ENCODE data around the gene PRCD. TPM values are rescaled to one million over a fixed set of nuclear protein-coding genes. Genes with fewer than 3 reads are reported as not detected.

Gene PRCD, protein sequence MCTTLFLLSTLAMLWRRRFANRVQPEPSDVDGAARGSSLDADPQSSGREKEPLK
- total RNA-seq (2014; rRNA removed), result 0.06 and 0.86 TPM in 2 replicates
- 0.19 TPM for polyA plus RNA-seq (2012)

DNA sequence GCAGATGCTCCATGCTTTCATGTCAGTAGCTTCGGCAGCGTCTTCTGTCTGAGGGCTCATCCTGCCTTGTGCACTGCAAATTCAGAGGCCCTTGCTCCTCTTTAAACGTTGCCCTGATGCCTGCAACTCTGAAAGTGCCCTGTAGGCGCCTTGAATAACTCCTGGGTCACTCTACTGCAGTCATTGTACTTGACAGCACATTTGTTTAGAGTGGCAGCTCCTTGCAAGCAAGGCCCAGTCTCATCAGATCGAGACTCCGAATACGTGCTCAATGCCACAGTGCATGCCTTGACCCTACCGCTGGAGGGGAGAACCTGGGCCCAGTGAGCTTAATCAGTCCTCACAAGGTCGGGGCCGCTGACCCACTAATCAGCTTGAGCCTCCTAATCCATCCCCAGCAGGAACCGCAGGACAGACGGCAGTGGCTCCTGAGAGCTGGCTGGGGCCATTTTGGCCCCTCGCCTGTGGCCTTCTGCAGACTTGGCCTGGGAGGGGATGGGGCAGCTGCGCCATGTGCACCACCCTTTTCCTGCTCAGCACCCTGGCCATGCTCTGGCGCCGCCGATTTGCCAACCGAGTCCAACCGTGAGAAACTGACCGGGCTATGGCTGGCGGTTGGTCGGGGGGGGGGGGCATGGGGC lies at the start of gene PRCD:
PRCD (plus strand) TSS at position 414 of the 641 bp plus-strand sequence; CDS start at position 512, 98 bp downstream.
- no peak for DNase-seq (ENCODE audit: low read depth)

DNA sequence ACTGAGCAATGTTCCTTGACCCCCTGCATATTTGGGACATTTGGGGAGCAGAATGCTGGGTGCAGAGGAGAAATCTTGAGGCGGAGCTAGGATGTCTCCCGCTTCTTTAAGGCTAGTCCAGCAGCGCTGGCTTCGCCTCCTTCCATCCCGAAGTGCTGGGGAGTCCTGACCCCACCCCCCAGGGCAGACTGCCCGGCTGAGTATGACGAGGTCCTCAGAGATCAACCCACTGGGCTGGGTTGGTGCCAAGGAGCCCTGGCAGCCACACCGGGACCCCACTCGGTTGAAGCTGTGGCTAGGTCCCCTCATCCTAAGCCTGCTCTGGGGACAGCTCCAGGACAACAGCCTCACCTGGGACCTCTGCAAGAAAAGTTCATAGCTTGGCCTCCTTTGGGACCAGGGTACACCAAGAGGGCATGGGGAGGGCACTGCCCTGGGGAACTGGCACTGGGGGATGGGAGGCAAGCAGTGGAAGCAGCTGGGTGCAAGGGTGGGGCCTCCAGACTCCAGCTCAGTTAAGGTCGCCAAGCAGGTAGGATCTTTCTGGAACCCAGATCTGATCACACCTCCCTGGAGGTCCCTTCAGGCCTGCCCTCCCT lies 49.6 kb upstream of the PRCD start:
- DNase-seq (ENCODE audit: low read depth), result no peak

DNA sequence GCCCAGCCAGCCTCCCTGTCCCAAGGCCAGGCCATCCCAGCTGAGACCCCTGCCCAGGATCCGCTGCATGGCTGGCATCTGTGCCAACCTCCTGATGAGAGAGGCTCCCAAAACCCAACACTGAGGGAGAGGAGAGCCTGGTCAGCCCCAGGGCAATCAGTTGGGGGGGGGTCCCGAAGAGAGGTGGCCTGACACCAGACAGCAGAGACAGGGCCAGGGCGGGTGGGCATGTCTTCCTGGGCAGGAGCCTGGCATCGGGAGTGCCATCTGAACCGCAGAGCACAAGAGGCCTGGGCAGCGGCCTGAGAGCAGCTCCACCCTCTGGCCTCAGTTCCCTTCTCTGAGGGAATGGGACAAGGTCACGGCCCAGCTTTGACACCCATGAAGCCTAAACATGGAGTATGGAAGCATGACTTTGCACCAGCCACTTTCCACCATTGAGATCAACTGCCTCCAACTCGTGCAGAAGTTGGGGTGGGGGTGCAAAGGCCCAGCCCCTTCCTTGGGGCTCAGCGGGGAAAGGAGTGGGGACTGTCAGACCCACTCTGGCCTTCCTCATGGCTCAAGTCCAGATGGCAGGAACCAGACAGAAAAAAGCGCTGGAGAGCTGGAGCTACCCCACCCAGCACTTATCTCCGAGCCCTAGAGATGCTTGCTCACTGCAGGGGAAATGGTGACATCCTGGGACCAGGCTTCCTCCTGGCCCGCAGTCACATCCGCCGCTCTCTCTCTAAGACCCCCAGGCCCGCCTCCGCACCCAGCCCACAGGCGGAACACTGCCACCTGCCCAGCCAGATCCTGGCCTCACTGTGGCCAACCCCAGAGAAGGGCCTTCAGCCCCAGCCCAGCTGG lies 48.3 kb upstream of the PRCD start:
- no peak for DNase-seq (ENCODE audit: low read depth)

DNA sequence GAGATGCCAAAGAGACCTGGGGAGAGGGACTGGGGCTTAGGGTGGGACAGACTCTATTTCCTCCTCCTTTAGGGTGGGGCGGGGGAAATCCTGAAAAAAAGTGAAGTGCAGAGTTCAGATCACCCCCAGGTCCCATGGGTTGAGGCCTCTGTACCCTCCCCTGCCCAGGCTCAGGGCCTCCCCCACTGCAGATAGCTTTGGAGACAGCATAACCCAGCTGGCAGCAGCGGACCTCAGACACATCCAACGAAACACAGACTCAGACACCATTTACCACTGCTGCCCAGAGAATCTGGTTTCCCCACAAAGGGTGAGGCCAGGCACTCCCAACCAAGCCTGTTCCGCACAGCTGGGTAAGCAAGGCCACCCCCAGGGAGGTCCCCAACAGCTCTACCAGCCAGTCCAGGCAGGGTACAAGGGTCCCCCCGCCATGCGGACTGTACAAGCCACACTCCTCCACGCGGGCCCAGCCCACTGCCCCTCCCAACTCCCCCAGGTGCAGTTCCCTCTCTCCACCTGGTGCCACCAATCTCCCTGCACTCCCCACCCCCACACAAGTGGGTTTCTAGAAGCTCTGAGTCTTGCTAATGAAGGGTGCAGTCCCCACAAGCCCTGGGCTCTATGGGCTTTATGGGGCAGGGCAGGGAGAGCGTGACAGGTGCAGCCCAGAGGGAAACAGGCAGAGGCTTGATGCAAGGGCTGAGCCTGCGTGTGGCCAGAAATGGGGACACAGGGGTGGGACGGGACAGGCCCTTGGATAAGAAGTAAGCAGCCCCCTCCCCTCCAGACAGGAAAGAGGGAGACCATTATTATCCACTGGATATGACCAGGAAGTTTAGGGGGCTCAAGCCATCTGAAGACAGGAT lies 47.5 kb upstream of the PRCD start:
- DNase-seq (ENCODE audit: low read depth), result peak; percentile 37

DNA sequence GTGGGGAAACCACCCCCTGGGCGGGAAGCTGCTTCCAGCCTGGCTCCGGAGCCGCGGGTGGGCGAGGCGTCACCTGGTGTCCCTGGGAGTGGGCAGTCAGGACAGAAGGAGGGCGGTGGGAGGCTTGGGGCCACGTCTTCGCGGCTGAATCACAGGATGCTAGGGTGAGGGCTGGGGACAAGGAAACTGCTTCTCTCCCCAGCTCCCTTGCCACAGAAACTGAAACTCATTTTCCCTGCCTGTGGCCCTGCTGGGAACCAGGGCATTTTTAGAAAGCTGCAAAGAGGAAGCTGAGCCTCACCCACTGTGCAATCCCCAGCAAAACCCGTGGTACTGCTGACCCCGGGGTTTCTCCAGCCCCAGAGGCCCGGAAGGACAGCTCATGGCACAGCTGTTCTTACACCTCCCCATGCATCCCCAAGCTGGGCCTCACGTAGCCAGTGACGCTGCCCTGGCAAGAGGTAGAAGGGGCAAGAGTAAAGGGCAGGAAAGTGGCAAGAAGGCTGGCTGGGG lies 46.8 kb upstream of the PRCD start:
- DNase-seq (ENCODE audit: low read depth), result peak; percentile 91

DNA sequence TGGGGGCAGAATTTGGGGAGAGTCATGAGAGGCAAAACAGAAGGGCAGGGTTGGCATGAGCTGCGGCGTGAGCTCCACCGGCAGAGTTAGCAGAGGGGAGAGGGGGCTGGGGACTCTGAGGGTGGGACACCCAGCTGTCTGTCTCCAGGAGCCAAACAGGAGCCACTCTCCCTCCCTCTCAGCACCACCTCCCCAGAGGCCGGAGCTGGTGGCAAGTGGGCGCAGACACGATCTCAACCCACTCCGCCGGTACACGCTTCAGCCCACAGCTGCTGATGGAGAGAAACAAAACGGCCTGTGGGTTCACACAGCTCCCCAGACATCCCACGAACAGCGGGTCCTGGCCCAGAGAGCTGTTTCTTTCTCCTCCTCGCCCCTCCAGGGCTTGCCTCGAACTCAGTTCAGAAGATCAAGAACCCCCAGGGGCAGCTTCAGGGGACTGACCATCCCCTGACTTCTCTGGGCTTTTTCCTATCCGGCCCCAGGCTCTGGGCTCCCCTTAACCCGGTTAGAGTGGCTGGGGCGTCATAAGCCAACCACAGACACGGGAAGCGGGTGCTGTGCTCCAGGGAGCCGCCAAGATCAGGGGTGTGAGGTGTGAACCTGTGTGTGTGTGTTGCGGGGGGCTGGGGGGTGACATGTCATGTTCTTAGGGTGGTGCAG lies 46.2 kb upstream of the PRCD start:
- peak; percentile 37 for DNase-seq (ENCODE audit: low read depth)

DNA sequence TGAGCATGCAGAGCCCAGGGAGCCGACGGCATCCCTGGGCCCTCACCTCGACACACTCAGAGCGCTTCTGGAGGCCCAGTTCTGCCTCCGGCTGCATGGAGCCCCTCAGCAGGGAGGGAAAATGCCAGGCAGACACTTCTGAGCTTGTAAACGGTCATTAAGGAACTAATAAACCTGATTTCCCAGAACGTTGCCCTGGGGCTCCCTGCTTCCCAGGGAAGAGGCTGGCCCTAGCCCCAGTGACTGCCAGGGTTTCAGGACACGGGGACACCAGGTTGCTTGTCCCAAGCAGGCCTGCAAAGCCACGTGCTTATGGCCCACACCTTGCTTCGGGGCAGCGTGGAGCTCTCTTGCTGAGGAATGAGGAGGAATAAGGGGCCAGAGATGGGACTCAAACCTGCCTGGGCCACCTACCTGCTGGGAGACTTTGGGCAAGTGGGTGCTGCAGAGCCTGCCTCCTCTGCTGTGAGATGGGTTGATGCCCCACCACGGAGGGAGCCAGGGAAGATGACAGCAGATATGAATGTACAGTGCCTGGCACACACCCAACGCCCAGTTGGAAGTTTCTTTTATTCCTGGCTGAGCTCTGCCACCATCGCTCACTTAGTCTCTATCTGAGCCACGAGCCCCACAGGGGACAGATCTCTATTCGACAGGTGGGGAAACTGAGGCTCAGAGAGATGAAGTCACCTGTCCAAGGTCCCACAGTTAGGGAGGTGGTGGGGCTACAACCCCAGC lies 44.0 kb upstream of the PRCD start:
- no peak for DNase-seq (ENCODE audit: low read depth)

DNA sequence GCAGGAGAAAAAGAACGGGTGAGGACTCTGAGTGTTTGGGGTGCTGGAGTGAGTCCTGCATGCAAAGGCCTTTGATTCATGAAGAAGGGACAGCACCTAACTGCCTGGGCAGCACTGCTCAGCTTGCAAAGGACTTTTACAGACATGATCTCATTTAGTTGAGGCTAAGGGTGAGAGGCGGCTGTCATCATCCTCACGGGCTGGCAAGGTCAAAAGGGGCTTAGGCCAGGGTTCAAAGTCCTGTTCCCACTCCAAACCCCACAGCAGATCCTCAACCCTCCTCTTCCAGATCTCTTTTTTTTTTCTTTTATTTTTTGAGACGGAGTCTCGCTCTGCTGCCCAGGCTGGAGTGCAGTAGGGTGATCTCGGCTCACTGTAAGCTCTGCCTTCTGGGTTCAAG lies 43.4 kb upstream of the PRCD start:
- no peak for DNase-seq (ENCODE audit: low read depth)

DNA sequence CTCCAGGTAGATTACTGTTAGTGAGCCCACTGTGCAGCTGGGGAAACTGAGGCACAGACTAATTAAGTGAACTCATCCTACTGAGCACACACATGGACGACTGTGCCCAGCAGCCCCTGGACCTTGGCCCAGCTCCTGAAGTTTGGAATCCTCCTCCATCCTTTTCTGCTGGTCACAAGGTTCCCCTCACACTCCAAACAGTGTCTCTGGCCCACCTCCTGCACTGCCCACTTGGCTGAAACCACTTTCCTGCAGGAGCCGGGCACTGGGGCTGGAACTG lies 42.2 kb upstream of the PRCD start:
- DNase-seq (ENCODE audit: low read depth), result no peak

DNA sequence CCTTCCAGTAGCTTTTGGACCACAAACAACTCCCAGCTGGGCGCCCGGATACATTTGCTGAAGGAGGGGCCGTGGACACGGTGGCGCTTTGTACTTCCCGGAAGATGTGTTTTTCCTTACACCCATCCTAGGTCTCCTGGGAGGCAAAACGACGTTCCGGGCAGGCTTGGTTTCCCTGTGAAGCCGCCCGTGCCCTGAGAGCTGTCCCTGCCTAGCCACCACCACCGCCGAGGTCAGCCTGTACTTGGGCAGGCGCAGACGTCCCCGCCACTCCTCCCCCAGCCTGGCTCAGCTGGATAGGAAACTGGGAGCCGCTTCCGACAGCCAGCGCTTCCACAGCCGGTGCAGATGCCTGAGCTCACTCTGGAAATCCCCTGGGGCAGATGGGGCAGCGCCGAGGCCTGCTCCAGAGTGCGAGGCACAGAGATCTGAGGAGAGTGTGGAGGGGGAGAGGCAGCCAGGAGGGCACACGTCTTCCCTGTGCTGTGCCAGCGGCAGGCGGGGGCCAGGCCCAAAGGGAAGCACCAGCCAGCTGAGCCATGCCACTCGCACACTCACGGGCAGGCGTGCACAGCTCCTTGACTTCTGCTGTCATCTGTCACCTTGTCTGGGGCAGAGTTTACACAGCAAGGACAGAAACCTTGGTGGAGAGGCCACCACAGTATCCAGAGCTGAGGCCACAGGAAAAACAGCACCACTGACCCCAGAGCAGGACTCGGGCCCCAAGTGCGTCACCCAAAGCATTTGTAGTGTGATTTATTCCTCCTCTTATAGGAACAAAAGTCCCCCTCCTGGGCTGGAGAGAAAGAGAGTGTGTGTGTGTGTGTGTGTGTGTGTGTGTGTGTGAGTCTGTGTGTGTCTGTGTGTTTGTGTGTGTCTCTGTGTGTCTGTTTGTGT lies 41.6 kb upstream of the PRCD start:
- peak; percentile 85 for DNase-seq (ENCODE audit: low read depth)

DNA sequence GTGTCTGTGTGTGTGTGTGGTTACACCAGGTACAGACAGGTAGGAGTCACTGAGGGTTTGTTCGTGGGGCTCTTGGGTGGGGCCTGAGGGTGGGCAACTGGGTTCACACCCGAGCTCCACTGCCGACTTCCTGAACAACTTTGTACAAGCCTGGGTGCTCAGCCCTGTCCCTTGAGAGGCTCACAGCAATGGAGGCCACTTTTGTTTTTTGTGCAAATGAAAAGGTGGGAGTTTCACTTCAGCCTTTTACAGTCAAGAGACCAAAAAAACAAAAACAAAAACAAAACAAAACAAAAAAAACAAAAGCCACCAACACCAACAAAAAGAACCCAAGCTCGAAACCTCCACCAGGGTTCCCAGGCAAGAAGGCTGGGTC lies 41.0 kb upstream of the PRCD start:
- DNase-seq (ENCODE audit: low read depth), result no peak

DNA sequence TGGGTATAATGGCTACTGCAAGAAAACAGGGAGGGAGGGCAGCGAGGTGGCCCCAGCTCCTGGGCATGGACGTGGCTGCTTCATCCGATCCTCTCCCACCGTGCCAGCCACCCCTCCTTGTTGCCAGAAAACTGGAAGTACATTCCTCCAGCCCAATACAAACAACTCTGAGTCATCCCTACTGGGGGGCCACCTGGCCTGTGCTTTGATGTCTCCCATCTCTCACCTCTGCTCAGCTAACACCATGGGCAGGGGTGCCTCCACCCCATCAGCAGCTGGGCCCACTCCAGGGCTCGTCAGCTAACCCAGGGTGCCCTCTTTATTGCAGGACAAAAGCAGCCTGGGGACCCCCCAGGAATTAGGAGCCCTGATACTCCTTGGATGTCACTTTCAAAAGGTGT lies 40.6 kb upstream of the PRCD start:
- DNase-seq (ENCODE audit: low read depth), result no peak

DNA sequence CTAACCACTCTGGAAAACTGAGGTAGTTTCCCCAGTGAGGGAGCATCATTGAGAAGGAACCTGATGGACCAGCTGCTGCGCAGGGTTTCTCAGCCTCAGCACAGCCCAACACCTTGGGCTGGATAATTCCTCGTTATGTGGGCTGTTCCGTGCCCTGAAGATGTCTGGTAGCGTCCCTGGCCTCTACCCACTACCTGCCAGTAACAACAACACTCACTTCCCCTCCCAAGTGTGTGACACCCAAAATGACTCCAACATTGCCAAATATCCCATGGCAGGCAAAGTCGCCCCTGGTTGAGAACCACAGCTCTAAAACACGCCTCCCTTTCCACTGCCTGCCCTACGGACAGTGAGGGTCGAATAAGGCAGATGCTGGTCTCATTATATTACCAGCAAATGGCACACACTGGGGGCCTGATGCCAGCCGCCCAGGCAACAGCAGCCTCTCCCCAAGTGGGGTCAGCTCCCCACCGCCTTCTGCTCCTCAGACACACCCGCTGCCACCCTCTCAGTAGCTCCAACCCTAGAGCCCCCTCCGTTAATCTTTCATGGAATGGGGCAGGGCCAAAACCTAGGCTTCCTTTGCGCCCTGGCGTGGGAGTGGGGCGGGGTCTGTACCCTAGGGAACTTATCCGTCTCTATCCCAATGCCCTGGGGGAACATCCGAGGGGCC lies 39.6 kb upstream of the PRCD start:
- DNase-seq (ENCODE audit: low read depth), result no peak

DNA sequence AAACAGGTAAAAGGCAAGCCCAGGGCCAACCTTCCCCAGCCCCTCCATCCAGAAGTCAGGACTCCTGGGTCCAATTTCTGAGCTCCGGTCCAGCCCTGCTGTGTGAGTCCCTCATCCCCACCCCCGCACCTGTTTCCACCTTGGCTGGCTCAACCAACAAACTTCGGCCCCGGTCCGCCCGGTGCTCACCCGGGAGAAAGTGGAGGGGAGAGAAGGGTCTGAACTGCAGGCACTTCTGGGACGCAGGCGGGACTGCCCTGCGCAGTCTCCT lies 39.2 kb upstream of the PRCD start:
- no peak for DNase-seq (ENCODE audit: low read depth)

DNA sequence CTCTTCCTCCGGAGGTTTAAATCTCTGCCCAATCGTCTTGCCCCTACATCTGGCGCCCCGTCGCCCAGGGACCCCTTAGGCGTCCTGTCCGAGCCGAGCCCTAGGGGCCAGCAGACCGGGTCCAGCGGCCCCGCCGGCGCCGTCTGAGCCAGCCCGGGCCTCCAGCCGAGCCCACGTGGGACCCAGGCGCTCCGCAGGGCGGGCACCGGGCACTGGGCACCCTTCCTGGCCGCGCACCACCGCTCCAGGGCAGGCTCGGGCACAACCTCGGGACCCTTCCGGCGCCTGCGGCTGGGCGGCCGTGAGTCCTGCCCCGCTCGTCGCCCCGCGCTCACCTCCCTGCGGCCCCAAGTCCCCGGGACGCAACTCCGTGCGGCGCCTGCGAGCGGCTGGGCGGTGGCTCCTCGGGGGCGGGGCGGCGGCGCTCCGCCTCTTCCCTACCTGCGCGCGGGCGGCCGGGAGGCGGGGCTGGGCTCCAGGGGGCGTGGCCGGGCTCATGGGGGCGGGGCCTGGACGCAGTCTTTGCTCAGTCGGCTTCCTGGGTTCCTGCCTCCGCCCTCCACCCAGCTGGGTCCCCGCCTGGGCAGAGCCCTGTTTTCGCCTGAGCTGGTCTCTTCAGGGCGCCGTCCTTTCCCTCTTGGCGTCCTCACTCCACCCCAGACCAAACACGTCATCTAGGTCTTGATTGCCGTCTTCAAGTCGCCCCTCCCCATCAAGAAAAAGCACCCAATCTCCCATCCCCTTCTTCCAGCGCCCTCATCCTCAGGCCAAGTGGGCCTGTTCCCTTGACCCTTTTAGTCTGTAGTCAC lies 38.6 kb upstream of the PRCD start, which contains the start of gene RHBDF2:
RHBDF2 (minus strand) TSS at position 406 of the 809 bp plus-strand sequence. CDS start 19,899 bp downstream, outside the sequence.
- DNase-seq (ENCODE audit: low read depth), result peak; percentile 62

DNA sequence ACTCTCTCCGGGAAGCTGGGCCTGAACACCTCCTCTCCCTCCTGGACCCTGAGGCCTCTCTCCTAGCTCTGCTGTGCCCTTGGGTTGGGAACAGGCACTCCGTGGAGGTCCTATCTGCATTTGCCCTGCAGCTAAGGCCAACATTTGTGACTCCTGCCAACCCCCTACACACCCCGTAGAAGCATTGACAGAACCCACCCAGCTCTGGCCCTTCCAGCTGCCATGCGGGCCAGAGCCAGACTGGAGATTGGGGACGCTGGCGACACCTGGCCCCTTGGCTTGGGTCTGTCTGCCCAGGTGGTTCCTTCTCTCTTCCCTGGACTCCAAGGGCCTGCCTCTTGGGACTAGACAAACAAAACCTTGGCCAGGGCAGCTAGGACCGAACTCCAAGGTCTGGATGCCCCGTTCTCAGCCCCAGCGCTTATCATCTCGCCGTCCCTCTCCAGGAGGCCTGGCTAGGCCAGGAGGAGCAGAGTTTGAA lies 38.0 kb upstream of the PRCD start:
- no peak for DNase-seq (ENCODE audit: low read depth)

DNA sequence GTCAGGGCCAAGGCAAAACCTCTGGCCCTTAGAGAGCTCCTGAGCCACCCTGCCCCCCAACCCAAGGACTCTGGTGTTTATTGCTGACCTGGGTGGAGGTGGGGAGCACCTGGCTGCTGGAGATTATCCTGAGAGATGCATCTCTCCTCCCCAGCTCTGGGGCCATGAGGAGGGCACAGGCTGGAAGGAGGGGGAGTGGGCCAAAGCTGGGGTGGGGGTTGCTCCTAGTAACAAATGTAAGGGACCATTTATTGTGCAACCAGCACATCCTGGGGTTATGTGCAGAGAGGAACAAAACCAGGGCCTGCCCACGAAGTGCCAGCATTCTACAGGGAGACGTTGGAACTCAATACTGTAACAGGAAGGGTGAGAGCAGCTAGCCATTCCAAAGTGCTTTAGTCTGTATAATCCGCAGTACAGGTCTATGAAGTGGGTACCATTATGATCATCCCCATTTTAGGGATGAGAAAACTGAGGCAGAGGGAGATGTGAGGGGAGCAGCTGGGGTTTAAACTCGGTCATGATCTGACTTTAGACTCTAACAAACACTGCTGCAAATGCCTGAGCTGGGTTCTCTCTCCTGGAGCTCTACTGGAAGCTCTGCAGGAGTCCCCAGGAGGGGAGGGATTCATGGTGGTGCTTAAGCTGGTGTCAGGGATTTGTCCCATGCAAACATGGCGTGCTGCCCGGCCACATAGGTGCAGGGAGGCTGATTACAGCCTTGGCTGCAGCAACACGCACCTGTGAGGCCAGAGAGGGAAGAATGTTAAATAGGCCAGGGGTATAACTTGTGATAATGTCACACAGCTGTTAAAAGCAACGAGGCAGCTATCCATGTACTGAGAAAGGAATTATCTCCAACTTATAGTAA lies 37.3 kb upstream of the PRCD start:
- no peak for DNase-seq (ENCODE audit: low read depth)

All from LHCN-M2 (cell line).